SU-DHL-6 (cell line): ENCODE data around the gene KLHDC8B.

ENCODE experiments used
- EZH2phosphoT487 ChIP-seq: fragments of 200-600 bp; sonication (generic), shearing (Covaris generic); conservative IDR thresholded peaks from 2 replicates; pipeline ENCODE4 v1.6.1; 2018; ENCODE audit warnings: mild to moderate bottlenecking, antibody characterized with exemption, low read length, moderate library complexity, mixed read lengths
- TF ChIP-seq, protein P1 (sequence below): fragments of 200-600 bp; sonication (generic); IDR thresholded peaks from one replicate; pipeline ENCODE4 v1.5.1; 2017; ENCODE audit warnings: antibody characterized with exemption, mild to moderate bottlenecking, low read length, moderate library complexity; ENCODE audit not compliant: insufficient read depth, poor library complexity, severe bottlenecking

DNA sequence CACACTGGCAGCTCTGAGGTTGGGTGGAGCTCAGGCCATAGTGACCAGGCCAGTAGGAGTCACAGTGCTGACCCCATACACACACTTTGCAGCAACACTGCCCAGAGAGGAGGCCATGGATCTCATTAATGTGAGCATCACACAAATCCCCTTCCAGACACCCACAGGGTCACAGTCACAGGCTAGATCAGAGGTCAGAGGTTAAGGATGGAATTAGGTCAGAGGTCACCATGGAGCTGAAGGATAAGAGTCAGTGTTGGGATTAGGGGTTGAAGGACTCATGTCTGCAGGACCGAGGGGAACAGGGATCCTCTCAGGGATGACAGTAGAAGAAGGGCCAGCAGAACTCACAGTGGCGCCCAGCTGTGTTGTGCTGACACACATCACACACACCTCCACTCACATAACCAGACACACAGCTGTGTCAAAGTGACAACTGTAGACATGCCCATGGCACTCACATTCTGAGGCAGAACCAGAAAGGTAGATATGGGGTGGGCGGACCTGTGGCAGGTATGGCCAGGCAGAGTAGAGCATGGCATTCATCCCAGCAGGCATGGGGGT is 18.0 kb upstream of the KLHDC8B start:
- TF ChIP-seq, protein P1, sequence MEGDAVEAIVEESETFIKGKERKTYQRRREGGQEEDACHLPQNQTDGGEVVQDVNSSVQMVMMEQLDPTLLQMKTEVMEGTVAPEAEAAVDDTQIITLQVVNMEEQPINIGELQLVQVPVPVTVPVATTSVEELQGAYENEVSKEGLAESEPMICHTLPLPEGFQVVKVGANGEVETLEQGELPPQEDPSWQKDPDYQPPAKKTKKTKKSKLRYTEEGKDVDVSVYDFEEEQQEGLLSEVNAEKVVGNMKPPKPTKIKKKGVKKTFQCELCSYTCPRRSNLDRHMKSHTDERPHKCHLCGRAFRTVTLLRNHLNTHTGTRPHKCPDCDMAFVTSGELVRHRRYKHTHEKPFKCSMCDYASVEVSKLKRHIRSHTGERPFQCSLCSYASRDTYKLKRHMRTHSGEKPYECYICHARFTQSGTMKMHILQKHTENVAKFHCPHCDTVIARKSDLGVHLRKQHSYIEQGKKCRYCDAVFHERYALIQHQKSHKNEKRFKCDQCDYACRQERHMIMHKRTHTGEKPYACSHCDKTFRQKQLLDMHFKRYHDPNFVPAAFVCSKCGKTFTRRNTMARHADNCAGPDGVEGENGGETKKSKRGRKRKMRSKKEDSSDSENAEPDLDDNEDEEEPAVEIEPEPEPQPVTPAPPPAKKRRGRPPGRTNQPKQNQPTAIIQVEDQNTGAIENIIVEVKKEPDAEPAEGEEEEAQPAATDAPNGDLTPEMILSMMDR: no peak
- TF ChIP-seq EZH2phosphoT487: no peak
